ENCODE results near the gene PLXNA4. TPM values are rescaled to one million over a fixed set of nuclear protein-coding genes. Genes with fewer than 3 reads are reported as not detected.

Gene PLXNA4
- total and polyA plus RNA-seq, 9 of the 15 experiments (the other 6 are each of a cell fraction or from before 2014, with no cell fraction given): under 0.01 to 0.09 TPM; not detected in 7

- no peaks in the 10 kb centered on the region for H3K9me3 ChIP-seq (replicated peaks; ENCODE audit: control insufficient read depth, insufficient read depth, low read depth, low read length)
- DNase-seq (ENCODE audit: extremely low read depth in 1 of 4, low spot score in 3 of 4): no peak
- H3K4me3 ChIP-seq: no peak overlapping the region
- no TSS peak for BruUV-seq (replicated peaks)
- H3K79me2 ChIP-seq (ENCODE audit: control insufficient read depth, insufficient read depth, low read length): no peaks in the 10 kb centered on the region
- peaks cover 3 to 48% of the 10 kb centered on the region in 2 experiments; a peak in 4 of 5 replicates for H3K27me3 ChIP-seq (ENCODE audit: control insufficient read depth in 2 of 2, insufficient read depth in 2 of 2, low read length in 2 of 2)
- ChIA-PET CTCF (ENCODE audit: low intra/inter-chr PET ratio) (no interaction called here), POLR2A (no interaction called here)
- no peak for FAIRE-seq
- no peaks in the 10 kb centered on the region for H3K36me3 ChIP-seq (ENCODE audit: control insufficient read depth, insufficient read depth, low read length)
- 1% methylated on average over 10 of the region's 10 CpGs for WGBS (ENCODE audit: insufficient coverage, low coverage, missing lambda C conversion rate)
- H2AFZ ChIP-seq (ENCODE audit: low read depth, low read length): no peak overlapping the region
- intact Hi-C loops (cut with micrococcal nuclease): no loop called here
- H3K9ac ChIP-seq (ENCODE audit: insufficient read depth in 1 of 2, low read depth in 2 of 2, low read length in 2 of 2): no peak overlapping the region
- TF ChIP-seq RAD21 (CRISPR knock-in tag; conservative IDR thresholded peaks at IDR 0.05 in 1 of 2, IDR thresholded peaks at IDR 0.05 in 1 of 2): no peak
- TF ChIP-seq MAZ (CRISPR knock-in tag; conservative IDR thresholded peaks at IDR 0.05 in 1 of 2, IDR thresholded peaks at IDR 0.05 in 1 of 2): no peak
- no peak for TF ChIP-seq VEZF1 (CRISPR knock-in tag; IDR thresholded peaks at IDR 0.05)
- TF ChIP-seq PHF8 (IDR thresholded peaks at IDR 0.05; ENCODE audit: borderline replicate concordance, low read length): no peak
- no peak for TF ChIP-seq CTBP1 (IDR thresholded peaks at IDR 0.05; ENCODE audit: borderline replicate concordance)
- TF ChIP-seq DACH1 (IDR thresholded peaks at IDR 0.05; ENCODE audit: partially characterized antibody): no peak
- no peak for TF ChIP-seq SREBF1 (IDR thresholded peaks at IDR 0.05; ENCODE audit: borderline replicate concordance, low read depth, low read length)
- H3K27ac ChIP-seq (ENCODE audit: extremely low read depth, low read depth, low read length): no peak overlapping the region
- no peaks in the 10 kb centered on the region for H3K9me1 ChIP-seq (ENCODE audit: control insufficient read depth, insufficient read depth, low read length)
- no peaks in the 10 kb centered on the region for H3K4me1 ChIP-seq (replicated peaks in 1 of 2; ENCODE audit: control insufficient read depth in 2 of 2, insufficient read depth in 2 of 2, low read length in 2 of 2)
- no peak overlapping the region for H3K4me2 ChIP-seq (ENCODE audit: insufficient read depth, low read length)
- peaks cover 9% of the 10 kb centered on the region; the same call in 1 of the 2 replicates for H4K20me1 ChIP-seq (replicated peaks; ENCODE audit: control insufficient read depth, insufficient read depth, low read length)
- no peak for ATAC-seq
- in situ Hi-C loops (cut with MboI): no loop called here
Measured at GRCh38 chr7:132400561-132401142, 175.6 kb downstream of the PLXNA4 start.
